SW 1271 (cell line): Measurements from ENCODE around the gene IFNAR2.

ENCODE experiments used
- DNase-seq, 2 experiments: peaks; one replicate each; lab custom pipeline; 2025; lab: John Stamatoyannopoulos, UW

The IFNAR2 gene

DNA sequence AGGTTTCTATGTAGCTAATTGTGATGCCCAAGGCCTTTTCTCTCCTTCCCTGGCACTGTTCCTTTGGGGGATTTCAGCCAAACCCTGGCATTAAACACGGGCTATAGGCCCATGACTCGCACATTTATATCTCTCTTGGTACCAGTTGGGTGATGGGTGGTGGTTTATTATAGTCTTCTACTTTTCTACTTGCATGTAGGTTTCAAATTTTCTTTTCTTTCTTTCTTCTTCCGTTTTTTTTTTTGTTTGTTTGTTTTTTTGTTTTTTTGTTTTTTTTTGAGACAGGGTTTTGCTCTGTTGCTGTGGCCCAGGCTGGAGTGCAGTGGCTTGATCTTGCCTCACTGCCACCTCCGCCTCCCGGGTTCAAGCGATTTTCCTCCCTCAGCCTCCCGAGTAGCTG lies 37.5 kb downstream of the IFNAR2 start:
- no peak for DNase-seq

DNA sequence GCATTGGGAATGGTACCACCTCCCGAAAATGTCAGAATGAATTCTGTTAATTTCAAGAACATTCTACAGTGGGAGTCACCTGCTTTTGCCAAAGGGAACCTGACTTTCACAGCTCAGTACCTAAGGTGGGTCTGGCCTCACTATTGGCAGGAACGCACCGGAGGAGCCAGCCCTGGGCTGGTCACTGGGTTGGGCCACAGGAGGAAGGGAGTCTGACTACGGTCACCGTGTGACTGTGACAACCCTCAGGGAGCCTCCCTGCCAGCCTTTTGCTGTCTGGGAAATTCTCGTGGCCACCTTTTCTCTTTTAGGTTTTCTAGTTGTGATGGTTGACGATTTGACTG lies 38.6 kb downstream of the IFNAR2 start:
- DNase-seq, result no peak

- DNase-seq, result no peak
Observed at GRCh38 chr21:33268737-33269441, 39.2 kb downstream of the IFNAR2 start.

GRCh38 chr21:33270986-33271385 lies 41.2 kb downstream of the IFNAR2 start:
- DNase-seq, result no peak

- DNase-seq, result no peak
Observed at GRCh38 chr21:33273044-33273443, 43.3 kb downstream of the IFNAR2 start.

DNA sequence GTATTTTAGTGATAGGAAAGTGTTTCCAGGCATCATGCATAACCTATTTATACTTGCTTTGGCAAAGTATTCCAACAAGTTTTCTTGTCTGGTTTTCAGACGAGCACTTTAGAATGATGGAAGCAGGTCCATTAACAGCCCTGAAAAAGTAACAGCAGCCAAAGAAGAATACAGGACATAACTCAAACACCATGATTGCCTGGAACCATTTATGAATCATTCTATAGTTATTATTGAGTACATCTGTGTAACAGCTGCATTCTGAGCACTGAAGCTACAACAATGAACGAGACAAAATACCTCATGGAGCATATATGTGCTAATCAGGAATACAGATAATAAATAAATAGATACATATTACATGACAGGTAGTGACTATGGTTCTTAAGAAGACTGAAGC lies 49.0 kb downstream of the IFNAR2 start:
- DNase-seq, result no peak

DNA sequence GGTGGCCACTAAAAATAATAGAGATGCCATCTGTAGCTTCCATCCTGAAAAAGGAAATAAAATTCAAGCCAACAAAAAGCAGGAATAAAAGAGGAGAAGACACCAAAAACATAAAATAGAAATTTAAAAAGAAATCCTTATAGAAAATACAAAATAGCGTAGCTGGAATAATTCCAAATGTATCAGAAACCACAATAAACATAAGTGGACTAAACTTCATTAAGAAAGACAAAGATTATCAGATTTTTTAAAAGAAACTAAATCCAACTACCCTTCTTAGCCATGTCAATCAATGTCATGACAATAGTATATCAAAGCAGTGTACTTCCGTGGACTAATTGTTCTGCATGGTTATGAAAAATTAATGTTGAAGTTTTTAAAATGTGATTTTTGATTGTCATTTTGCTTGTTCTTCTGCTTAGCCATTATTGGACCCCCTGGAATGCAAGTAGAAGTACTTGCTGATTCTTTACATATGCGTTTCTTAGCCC lies 49.6 kb downstream of the IFNAR2 start:
- DNase-seq, result no peak
